HG03571 (cell line): ENCODE results near the gene HBB.
"Not testable (repeated sequence)": the region's sequence is repeated elsewhere in the genome, so short reads cannot be mapped to it uniquely, and the experiment has no call there.

Experiments used
- ATAC-seq: cut with Tn5 transposase; IDR thresholded peaks from one replicate; pipeline ENCODE4 v1.9.1; 2021; ENCODE audit not compliant: unreplicated experiment

Gene HBB

GRCh38 chr11:5226732-5227310, at the start of gene HBB:
TSS of gene HBB (minus strand) at chr11:5227071. CDS start at chr11:5227021, 50 bp downstream.
- ATAC-seq: no peak

DNA sequence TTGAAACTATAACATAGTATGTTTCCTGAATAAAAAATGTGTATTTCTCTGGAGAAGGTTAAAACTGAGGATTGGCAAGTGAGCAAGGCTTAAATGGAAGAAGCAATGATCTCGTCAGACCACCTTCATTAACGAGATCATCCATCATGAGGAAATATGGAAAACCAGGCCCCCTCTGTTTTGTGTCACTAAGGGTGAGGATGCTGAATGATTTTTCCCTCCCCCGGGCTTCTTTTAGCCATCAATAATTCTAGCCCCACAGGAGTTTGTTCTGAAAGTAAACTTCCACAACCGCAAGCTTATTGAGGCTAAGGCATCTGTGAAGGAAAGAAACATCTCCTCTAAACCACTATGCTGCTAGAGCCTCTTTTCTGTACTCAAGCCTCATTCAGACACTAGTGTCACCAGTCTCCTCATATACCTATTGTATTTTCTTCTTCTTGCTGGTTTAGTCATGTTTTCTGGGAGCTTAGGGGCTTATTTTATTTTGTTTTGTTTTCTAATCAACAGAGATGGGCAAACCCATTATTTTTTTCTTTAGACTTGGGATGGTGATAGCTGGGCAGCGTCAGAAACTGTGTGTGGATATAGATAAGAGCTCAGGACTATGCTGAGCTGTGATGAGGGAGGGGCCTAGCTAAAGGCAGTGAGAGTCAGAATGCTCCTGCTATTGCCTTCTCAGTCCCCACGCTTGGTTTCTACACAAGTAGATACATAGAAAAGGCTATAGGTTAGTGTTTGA, 48.7 kb upstream of the HBB start:
- no peak for ATAC-seq

DNA sequence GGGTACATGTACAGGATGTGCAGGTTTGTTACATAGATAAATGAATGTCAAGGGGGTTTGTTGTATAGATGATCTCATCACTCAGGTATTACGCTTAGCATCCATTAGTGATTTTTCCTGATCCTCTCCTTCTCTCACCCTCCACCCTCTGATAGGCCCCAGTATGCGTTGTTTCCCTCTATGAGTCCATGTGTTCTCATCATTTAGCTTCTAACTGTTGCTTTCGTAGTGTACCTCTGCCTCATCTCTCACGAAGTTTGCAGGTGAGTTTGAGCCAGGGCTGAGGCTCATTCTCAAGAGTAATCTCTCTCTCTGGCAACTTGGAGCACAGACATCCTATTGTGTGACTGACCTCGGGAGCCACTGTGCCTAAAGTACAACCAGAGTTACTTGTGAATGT, 47.5 kb upstream of the HBB start:
- ATAC-seq: no peak

- ATAC-seq: no peak
Observed at GRCh38 chr11:5272395-5273017, 45.6 kb upstream of the HBB start.

DNA sequence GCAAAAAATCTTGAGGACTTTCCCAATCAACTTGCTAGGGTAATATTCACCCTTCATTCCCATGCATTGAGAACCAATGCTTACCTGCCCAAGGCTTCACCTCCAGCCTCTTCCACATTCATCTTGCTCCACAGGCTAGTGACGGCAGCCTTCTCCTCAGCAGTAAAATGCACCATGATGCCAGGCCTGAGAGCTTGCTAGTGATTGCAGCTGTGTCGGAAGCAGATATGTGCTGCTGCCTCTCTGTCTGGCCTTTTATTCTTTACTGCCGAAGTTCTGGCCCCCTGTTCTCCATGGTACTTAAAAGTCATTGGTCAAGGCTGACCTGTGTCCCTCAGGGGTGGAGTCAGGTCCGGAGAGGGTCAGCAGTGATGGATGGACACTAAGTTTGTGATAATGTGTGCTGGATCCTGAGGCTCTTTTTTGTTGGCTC, 42.9 kb upstream of the HBB start, which contains the start of gene HBE1:
Gene HBE1 (minus strand): TSS at position 231 of the 433 bp plus-strand sequence. CDS start 55 bp downstream, at position 176.
- no peak for ATAC-seq

DNA sequence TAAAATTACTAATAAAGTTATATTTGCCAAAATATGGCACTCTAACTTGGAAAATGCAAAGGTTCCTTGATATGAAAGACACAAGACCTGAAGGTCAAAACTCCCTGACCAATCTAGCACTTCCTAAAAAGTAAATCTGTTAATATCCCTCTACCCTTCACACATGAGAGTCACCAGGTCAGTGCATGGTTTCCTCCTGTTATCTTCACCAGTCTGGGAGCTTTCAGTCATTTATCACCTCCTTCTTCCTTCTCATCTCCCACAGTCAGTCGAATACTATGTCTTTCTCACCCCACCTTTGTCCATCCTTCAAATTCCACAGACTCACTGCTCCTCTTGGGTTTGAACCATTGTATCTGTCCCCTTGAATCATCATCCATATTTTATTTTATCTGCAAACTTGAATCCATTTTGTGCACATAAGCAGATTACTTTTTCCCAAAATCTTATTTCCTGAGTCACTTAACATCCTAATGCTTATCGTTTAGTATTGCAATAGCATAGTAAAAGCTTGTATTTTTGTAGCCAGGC, 40.2 kb upstream of the HBB start:
- no peak for ATAC-seq

GRCh38 chr11:5266609-5267008, 39.7 kb upstream of the HBB start:
- no peak for ATAC-seq

DNA sequence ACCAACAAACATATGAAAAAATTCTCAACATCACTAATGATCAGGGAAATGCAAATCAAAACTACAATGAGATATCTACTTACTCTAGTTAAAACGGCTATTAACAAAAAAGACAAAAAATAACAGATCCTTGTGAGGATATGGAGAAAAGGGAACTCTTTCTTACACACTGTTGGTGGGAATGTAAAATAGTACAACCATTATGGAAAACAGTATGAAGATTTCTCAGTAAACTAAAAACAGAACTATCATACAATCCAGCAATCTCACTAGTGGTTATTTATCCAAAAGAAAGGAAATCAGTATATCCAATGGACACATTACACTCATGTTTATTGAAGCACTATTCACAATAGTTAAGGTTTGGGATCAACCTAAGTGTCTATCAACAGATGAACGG, 39.0 kb upstream of the HBB start:
- no peak for ATAC-seq

GRCh38 chr11:5258543-5259262, 31.8 kb upstream of the HBB start:
- ATAC-seq: no peak

GRCh38 chr11:5257296-5257695, 30.4 kb upstream of the HBB start:
- ATAC-seq: no peak

DNA sequence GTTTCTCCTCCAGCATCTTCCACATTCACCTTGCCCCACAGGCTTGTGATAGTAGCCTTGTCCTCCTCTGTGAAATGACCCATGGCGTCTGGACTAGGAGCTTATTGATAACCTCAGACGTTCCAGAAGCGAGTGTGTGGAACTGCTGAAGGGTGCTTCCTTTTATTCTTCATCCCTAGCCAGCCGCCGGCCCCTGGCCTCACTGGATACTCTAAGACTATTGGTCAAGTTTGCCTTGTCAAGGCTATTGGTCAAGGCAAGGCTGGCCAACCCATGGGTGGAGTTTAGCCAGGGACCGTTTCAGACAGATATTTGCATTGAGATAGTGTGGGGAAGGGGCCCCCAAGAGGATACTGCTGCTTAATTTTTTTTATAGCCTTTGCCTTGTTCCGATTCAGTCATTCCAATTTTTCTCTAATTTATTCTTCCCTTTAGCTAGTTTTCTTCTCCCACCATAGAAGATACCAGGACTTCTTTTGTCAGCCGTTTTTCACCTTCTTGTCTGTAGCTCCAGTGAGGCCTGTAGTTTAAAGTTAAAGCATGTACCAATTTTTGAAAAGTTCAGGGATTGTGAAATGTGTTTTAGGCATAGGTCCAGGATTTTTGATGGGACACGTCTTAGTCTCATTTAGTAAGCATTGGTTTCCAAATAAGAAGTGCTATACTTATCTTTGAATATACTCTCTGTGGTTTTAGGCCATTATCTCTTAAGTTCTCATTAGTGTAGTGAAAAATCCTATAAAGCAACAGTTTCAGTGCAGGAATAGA, 28.0 kb upstream of the HBB start, which contains the start of gene HBG2:
Gene HBG2 (minus strand): TSS at position 136 of the 768 bp plus-strand sequence. CDS start 53 bp downstream, at position 83.
- ATAC-seq: not testable (repeated sequence)

DNA sequence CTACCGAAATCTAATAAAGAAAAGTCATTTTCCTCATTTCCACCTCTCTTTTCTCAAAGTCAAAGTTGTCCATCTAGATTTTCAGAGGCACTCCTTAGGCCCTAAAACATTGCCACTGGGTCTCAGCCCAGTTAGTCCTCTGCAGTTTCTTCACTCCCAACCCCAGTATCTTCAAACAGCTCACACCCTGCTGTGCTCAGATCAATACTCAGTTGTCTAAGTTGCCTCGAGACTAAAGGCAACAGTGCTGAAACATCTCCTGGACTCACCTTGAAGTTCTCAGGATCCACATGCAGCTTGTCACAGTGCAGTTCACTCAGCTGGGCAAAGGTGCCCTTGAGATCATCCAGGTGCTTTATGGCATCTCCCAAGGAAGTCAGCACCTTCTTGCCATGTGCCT, 27.2 kb upstream of the HBB start:
- not testable (repeated sequence) for ATAC-seq

GRCh38 chr11:5253440-5253839, 26.6 kb upstream of the HBB start:
- not testable (repeated sequence) for ATAC-seq

- ATAC-seq: no peak
Observed at GRCh38 chr11:5252919-5253265, 26.0 kb upstream of the HBB start.

- ATAC-seq: no peak
Observed at GRCh38 chr11:5252192-5252918, 25.5 kb upstream of the HBB start.

DNA sequence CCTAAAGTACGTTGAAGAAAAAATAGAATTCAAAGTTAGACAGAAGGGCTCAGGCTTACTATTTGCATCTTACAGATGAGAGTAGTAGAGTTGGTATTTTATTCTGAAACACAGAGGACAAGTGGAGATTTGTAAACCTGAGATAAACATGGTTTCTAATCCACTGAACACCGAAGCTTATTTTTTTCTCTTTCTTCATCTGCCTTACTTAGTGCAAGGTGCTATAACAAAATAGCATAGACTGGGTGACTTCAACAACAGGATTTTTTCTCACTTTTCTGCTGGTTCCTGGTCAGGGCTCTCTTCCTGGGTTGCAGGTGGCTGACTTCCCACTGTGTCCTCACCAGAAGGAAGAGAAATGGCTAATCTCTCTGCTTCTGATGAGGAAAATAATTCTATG, 24.9 kb upstream of the HBB start:
- ATAC-seq: no peak

- ATAC-seq: no peak
Observed at GRCh38 chr11:5250543-5251204, 23.8 kb upstream of the HBB start.

DNA sequence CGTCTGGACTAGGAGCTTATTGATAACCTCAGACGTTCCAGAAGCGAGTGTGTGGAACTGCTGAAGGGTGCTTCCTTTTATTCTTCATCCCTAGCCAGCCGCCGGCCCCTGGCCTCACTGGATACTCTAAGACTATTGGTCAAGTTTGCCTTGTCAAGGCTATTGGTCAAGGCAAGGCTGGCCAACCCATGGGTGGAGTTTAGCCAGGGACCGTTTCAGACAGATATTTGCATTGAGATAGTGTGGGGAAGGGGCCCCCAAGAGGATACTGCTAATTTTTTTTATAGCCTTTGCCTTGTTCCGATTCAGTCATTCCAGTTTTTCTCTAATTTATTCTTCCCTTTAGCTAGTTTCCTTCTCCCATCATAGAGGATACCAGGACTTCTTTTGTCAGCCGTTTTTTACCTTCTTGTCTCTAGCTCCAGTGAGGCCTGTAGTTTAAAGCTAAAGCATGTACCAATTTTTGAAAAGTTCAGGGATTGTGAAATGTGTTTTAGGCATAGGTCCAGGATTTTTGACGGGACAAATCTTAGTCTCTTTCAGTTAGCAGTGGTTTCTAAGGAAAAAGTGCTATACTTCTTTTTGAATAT, 23.0 kb upstream of the HBB start, which contains the start of gene HBG1:
Gene HBG1 (minus strand): TSS at position 51 of the 590 bp plus-strand sequence. CDS start 53 bp downstream, outside the sequence.
- ATAC-seq: not testable (repeated sequence)

DNA sequence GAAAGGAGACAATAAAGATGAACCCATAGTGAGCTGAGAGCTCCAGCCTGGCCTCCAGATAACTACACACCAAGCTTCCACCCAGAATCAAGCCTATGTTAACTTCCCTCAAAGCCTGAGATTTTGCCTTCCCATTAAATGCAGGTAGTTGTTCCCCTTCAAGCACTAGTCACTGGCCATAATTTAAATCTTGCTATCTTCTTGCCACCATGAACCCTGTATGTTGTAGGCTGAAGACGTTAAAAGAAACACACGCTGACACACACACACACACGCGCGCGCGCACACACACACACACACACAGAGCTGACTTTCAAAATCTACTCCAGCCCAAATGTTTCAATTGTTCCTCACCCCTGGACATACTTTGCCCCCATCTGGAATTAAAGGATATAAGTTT, 21.6 kb upstream of the HBB start:
- not testable (repeated sequence) for ATAC-seq
